Gastrocnemius medialis (tissue), 4 donors: ENCODE measurements around the gene SMG6. TPM values are rescaled to one million over a fixed set of nuclear protein-coding genes. Genes with fewer than 3 reads are reported as not detected.

Source experiments
- ATAC-seq, 2 donors: fragments of 150-250 bp; one replicate each; pipeline ENCODE4 v1.9.1; 2016
- DNase-seq, 2 donors: peaks; one replicate each; pipeline ENCODE4 v3.0.0-alpha.2; 2019
- H3K27ac ChIP-seq, 4 donors: fragments of 200-600 bp; sonication (generic); 1 replicate in 1 of 4; 2 replicates in 3 of 4; pipeline ENCODE4 v1.5.1; 2016 to 2018; ENCODE audit warnings: mild to moderate bottlenecking in 2 of 4, moderate library complexity in 1 of 4
- H3K27me3 ChIP-seq, 3 donors: fragments of 200-600 bp; sonication (generic) in 2 of 3; 1 replicate in 1 of 3; 2 replicates in 2 of 3; pipeline versions ENCODE4 v1.5.1 to v1.6.0; 2016 to 2019; ENCODE audit warnings: mild to moderate bottlenecking in 1 of 3, moderate library complexity in 1 of 3
- H3K36me3 ChIP-seq, 2 donors: fragments of 200-600 bp; sonication (generic) in 1 of 2; one replicate each; pipeline ENCODE4 v1.5.1; 2017 to 2018
- H3K4me1 ChIP-seq, 2 donors: fragments of 200-600 bp; sonication (generic) in 1 of 2; one replicate each; pipeline ENCODE4 v1.5.1; 2016 to 2017; ENCODE audit warnings: mild to moderate bottlenecking in 2 of 2
- H3K4me3 ChIP-seq, 4 donors: fragments of 200-600 bp; sonication (generic) in 3 of 4; 1 replicate in 1 of 4; 2 replicates in 3 of 4; pipeline ENCODE4 v1.5.1; 2016 to 2019; ENCODE audit warnings: mild to moderate bottlenecking in 2 of 4
- H3K9me3 ChIP-seq, 3 donors: fragments of 200-600 bp; sonication (generic) in 2 of 3; 1 replicate in 1 of 3; 2 replicates in 2 of 3; pipeline ENCODE4 v1.5.1; 2016 to 2019
- CTCF ChIP-seq, 5 experiments: fragments of 450-650 bp in 3 of 5; fragments of 200-600 bp in 2 of 5; sonication (generic) in 2 of 5; IDR thresholded peaks in 4 of 5; conservative IDR thresholded peaks in 1 of 5; 1 replicate in 4 of 5; 2 replicates in 1 of 5; pipeline ENCODE4 v1.5.1; 2016 to 2019; ENCODE audit warnings: antibody characterized with exemption in 5 of 5, mild to moderate bottlenecking in 3 of 5, moderate library complexity in 3 of 5
- POLR2A ChIP-seq, 2 donors: fragments of 450-650 bp; IDR thresholded peaks; one replicate each; pipeline ENCODE4 v1.6.1; 2017; ENCODE audit warnings: antibody characterized with exemption in 2 of 2, mild to moderate bottlenecking in 2 of 2, moderate library complexity in 2 of 2
- in situ Hi-C, 4 donors: fragments of 200-750 bp; cut with MboI; loops; one replicate each; pipeline versions ENCODE4 v1.15.0 to v1.8.0; 2017; ENCODE audit warnings: low sequenced_read_pairs in 4 of 4
- intact Hi-C: fragments of 100-400 bp; cut with DNase I; formaldehyde crosslinking; loops from one replicate; pipeline ENCODE4 v1.15.1; 2023; ENCODE audit warnings: low total_unique reads
- total RNA-seq, 4 donors: library from RNA; depleted of rRNA; stranded (reverse); fragments of >200 nt; gene quantifications; one replicate each; pipeline versions ENCODE4 v1.1.0 to v1.2.3, GENCODE V29; 2016

Gene SMG6
- total RNA-seq, 4 donors from 2014 or later, result 20.5 to 27.8 (median 23.0) TPM

GRCh38 chr17:2035541-2036488 lies 267.8 kb downstream of the SMG6 start:
- peaks cover 12 to 21% of the 10 kb centered on the region in 2 donors for H3K4me1 ChIP-seq
- DNase-seq (no peak), ATAC-seq (no peak)
- no peak overlapping the region for H3K4me3 ChIP-seq
- no peaks in the 10 kb centered on the region for H3K9me3 ChIP-seq
- in situ Hi-C loops, result loop anchor here (25.0 kb wide), 2 partner anchors 349 to 374 kb away; partner anchors contain the start of gene PRPF8 (in 1 of the 4)
- TF ChIP-seq POLR2A (IDR thresholded peaks at IDR 0.05) (no peak), CTCF (IDR thresholded peaks at IDR 0.05 in 4 of 5, conservative IDR thresholded peaks at IDR 0.05 in 1 of 5) (no peak)
- intact Hi-C loops, result no loop called here
- H3K36me3 ChIP-seq, result peaks cover 0 to 31% of the 10 kb centered on the region in 2 donors
- no peaks in the 10 kb centered on the region for H3K27me3 ChIP-seq
- H3K27ac ChIP-seq, result no peak overlapping the region

GRCh38 chr17:2034806-2035540 lies 268.6 kb downstream of the SMG6 start:
- H3K9me3 ChIP-seq, result no peaks in the 10 kb centered on the region
- H3K27me3 ChIP-seq, result no peaks in the 10 kb centered on the region
- H3K4me1 ChIP-seq, result peaks cover 14 to 24% of the 10 kb centered on the region in 2 donors
- in situ Hi-C loops (loop anchor here (25.0 kb wide), 2 partner anchors 348 to 373 kb away; partner anchors contain the start of gene PRPF8 (in 1 of the 4)), intact Hi-C loops (no loop called here)
- peaks cover 0 to 25% of the 10 kb centered on the region in 2 donors for H3K36me3 ChIP-seq
- ATAC-seq (no peak), DNase-seq (no peak)
- no peak overlapping the region for H3K4me3 ChIP-seq
- no peak overlapping the region for H3K27ac ChIP-seq
- TF ChIP-seq POLR2A (IDR thresholded peaks at IDR 0.05), result no peak
- TF ChIP-seq CTCF (IDR thresholded peaks at IDR 0.05 in 4 of 5, conservative IDR thresholded peaks at IDR 0.05 in 1 of 5), result no peak

- H3K4me3 ChIP-seq, result no peak overlapping the region
- peaks cover 14 to 29% of the 10 kb centered on the region in 2 donors for H3K4me1 ChIP-seq
- no peak overlapping the region for H3K27ac ChIP-seq
- ATAC-seq (no peak), DNase-seq (no peak)
- peaks cover 0 to 25% of the 10 kb centered on the region in 2 donors for H3K36me3 ChIP-seq
- H3K27me3 ChIP-seq, result no peaks in the 10 kb centered on the region
- TF ChIP-seq POLR2A (IDR thresholded peaks at IDR 0.05), result no peak
- no peak for TF ChIP-seq CTCF (IDR thresholded peaks at IDR 0.05 in 4 of 5, conservative IDR thresholded peaks at IDR 0.05 in 1 of 5)
- in situ Hi-C loops (loop anchor here (25.0 kb wide), 2 partner anchors 347 to 372 kb away; partner anchors contain the start of gene PRPF8 (in 1 of the 4)), intact Hi-C loops (no loop called here)
- H3K9me3 ChIP-seq, result no peaks in the 10 kb centered on the region
Observed at GRCh38 chr17:2034157-2034556, 269.4 kb downstream of the SMG6 start.

GRCh38 chr17:2033153-2033552 lies 270.4 kb downstream of the SMG6 start:
- Histone ChIP-seq H3K27ac (no peak overlapping the region), H3K9me3 (no peaks in the 10 kb centered on the region), H3K27me3 (no peaks in the 10 kb centered on the region), H3K36me3 (peaks cover 0 to 25% of the 10 kb centered on the region in 2 donors), H3K4me3 (no peak overlapping the region), H3K4me1 (peaks cover 14 to 29% of the 10 kb centered on the region in 2 donors)
- DNase-seq (no peak), ATAC-seq (no peak)
- in situ Hi-C loops, result loop anchor here (25.0 kb wide), 2 partner anchors 346 to 371 kb away; partner anchors contain the start of gene PRPF8 (in 1 of the 4)
- no peak for TF ChIP-seq CTCF (IDR thresholded peaks at IDR 0.05 in 4 of 5, conservative IDR thresholded peaks at IDR 0.05 in 1 of 5)
- no peak for TF ChIP-seq POLR2A (IDR thresholded peaks at IDR 0.05)
- intact Hi-C loops, result no loop called here
